MM.1S (cell line): ENCODE results near the gene IRAK3.

Experiments
- CTCF ChIP-seq: fragments of 300-600 bp; sonication (generic); IDR thresholded peaks from 2 replicates; pipeline ENCODE4 v1.5.1; 2016; ENCODE audit warnings: antibody characterized with exemption, low read length, mixed read lengths
- EZH2phosphoT487 ChIP-seq: fragments of 300-600 bp; sonication (generic); IDR thresholded peaks from 2 replicates; pipeline ENCODE4 v1.6.1; 2018; ENCODE audit warnings: antibody characterized with exemption, low read length

GRCh38 chr12:66289485-66289884, 100.5 kb downstream of the IRAK3 start:
- no peak for TF ChIP-seq CTCF
- TF ChIP-seq EZH2phosphoT487: no peak
